MM.1S (cell line): Measurements from ENCODE around the gene TCP11.

Experiments
- DNase-seq: peaks from one replicate; pipeline ENCODE4 v3.0.0-alpha.2; 2015
- H2AFZ ChIP-seq: fragments of 300-600 bp; sonication (generic); 2 replicates; pipeline ENCODE4 v1.6.0; 2016; ENCODE audit warnings: antibody characterized with exemption, low read length
- H3F3A ChIP-seq: fragments of 300-600 bp; sonication (generic); 2 replicates; pipeline ENCODE4 v1.6.1; 2016; ENCODE audit warnings: mild to moderate bottlenecking, antibody characterized with exemption, low read length, moderate library complexity, mixed read lengths; ENCODE audit not compliant: insufficient read depth
- H3K27ac ChIP-seq: fragments of 300-600 bp; sonication (generic); 2 replicates; pipeline ENCODE4 v1.5.1; 2016; ENCODE audit warnings: mild to moderate bottlenecking, low read length
- H3K27me3 ChIP-seq: fragments of 300-600 bp; sonication (generic); replicated peaks from 2 replicates; pipeline ENCODE4 v1.6.0; 2016; ENCODE audit warnings: low read length; ENCODE audit not compliant: insufficient read depth
- H3K36me3 ChIP-seq: fragments of 300-600 bp; sonication (generic); replicated peaks from 2 replicates; pipeline ENCODE4 v1.6.1; 2016; ENCODE audit warnings: mild to moderate bottlenecking, low read length, mixed read lengths; ENCODE audit not compliant: insufficient read depth
- H3K4me1 ChIP-seq: fragments of 300-600 bp; sonication (generic); 2 replicates; pipeline ENCODE4 v1.6.1; 2016; ENCODE audit warnings: low read length, mixed read lengths
- H3K4me2 ChIP-seq: fragments of 300-600 bp; sonication (generic); 2 replicates; pipeline ENCODE4 v1.6.0; 2016; ENCODE audit warnings: low read depth, low read length
- H3K4me3 ChIP-seq: fragments of 300-600 bp; sonication (generic); 2 replicates; pipeline ENCODE4 v1.5.1; 2016; ENCODE audit warnings: low read length, mixed read lengths
- H3K79me2 ChIP-seq: fragments of 300-600 bp; sonication (generic); 2 replicates; pipeline ENCODE4 v1.6.1; 2016; ENCODE audit warnings: mixed run types, low read length, mixed read lengths
- H3K9ac ChIP-seq: fragments of 300-600 bp; sonication (generic); 2 replicates; pipeline ENCODE4 v1.6.1; 2016; ENCODE audit warnings: low read length, mixed read lengths
- H3K9me2 ChIP-seq: fragments of 300-600 bp; sonication (generic); replicated peaks from 2 replicates; pipeline ENCODE4 v1.6.1; 2016; ENCODE audit warnings: mild to moderate bottlenecking, low read length, mixed read lengths; ENCODE audit not compliant: insufficient read depth
- H3K9me3 ChIP-seq: fragments of 300-600 bp; sonication (generic); replicated peaks from 2 replicates; pipeline ENCODE4 v1.6.1; 2016; ENCODE audit warnings: mild to moderate bottlenecking, low read length, mixed read lengths; ENCODE audit not compliant: insufficient read depth
- H4K20me1 ChIP-seq: fragments of 300-600 bp; sonication (generic); 2 replicates; pipeline ENCODE4 v1.6.1; 2016; ENCODE audit warnings: mild to moderate bottlenecking, low read length, moderate library complexity, mixed read lengths; ENCODE audit not compliant: insufficient read depth
- CTCF ChIP-seq: fragments of 300-600 bp; sonication (generic); IDR thresholded peaks from 2 replicates; pipeline ENCODE4 v1.5.1; 2016; ENCODE audit warnings: antibody characterized with exemption, low read length, mixed read lengths
- EZH2 ChIP-seq: fragments of 300-600 bp; sonication (generic); optimal IDR thresholded peaks from 2 replicates; pipeline ENCODE3; 2017; ENCODE audit warnings: low read depth, mild to moderate bottlenecking, antibody characterized with exemption, low read length, mixed read lengths
- EZH2phosphoT487 ChIP-seq: fragments of 300-600 bp; sonication (generic); IDR thresholded peaks from 2 replicates; pipeline ENCODE4 v1.6.1; 2018; ENCODE audit warnings: antibody characterized with exemption, low read length

TCP11 gene

GRCh38 chr6:35148167-35148741, 7.1 kb upstream of the TCP11 start:
- Histone ChIP-seq H3K27ac (no peak overlapping the region), H2AFZ (no peak overlapping the region)
- DNase-seq: no peak

GRCh38 chr6:35147486-35147885, 6.3 kb upstream of the TCP11 start:
- H3K4me2 ChIP-seq: no peak overlapping the region
- no peaks in the 10 kb centered on the region for H4K20me1 ChIP-seq

More at GRCh38 chr6:35148167-35148741, 7.1 kb upstream of the TCP11 start:
- H3K4me1 ChIP-seq: no peaks in the 10 kb centered on the region
- H3F3A ChIP-seq: no peaks in the 10 kb centered on the region
- no peaks in the 10 kb centered on the region for H3K9me3 ChIP-seq
- no peaks in the 10 kb centered on the region for H3K79me2 ChIP-seq
- H3K4me2 ChIP-seq: no peak overlapping the region
- H3K9me2 ChIP-seq: no peaks in the 10 kb centered on the region
- H4K20me1 ChIP-seq: no peaks in the 10 kb centered on the region
- no peak overlapping the region for H3K9ac ChIP-seq
- H3K36me3 ChIP-seq: no peaks in the 10 kb centered on the region
- no peaks in the 10 kb centered on the region for H3K27me3 ChIP-seq
- TF ChIP-seq EZH2phosphoT487 (no peak), CTCF (no peak), EZH2 (no peak)
- no peak overlapping the region for H3K4me3 ChIP-seq

GRCh38 chr6:35147026-35147425, 5.9 kb upstream of the TCP11 start:
- H3K27ac ChIP-seq: no peak overlapping the region
- no peaks in the 10 kb centered on the region for H4K20me1 ChIP-seq
- H3K4me2 ChIP-seq: no peak overlapping the region
- H3K4me1 ChIP-seq: no peaks in the 10 kb centered on the region
- no peak overlapping the region for H2AFZ ChIP-seq
- no peaks in the 10 kb centered on the region for H3K36me3 ChIP-seq
- no peaks in the 10 kb centered on the region for H3F3A ChIP-seq
- no peak overlapping the region for H3K4me3 ChIP-seq
- H3K9me3 ChIP-seq: no peaks in the 10 kb centered on the region
- no peak for TF ChIP-seq EZH2phosphoT487
- TF ChIP-seq EZH2: no peak
- TF ChIP-seq CTCF: no peak
- DNase-seq: no peak
- H3K9me2 ChIP-seq: no peaks in the 10 kb centered on the region
- no peaks in the 10 kb centered on the region for H3K79me2 ChIP-seq
- H3K9ac ChIP-seq: no peak overlapping the region
- H3K27me3 ChIP-seq: no peaks in the 10 kb centered on the region

More at GRCh38 chr6:35147486-35147885, 6.3 kb upstream of the TCP11 start:
- TF ChIP-seq EZH2phosphoT487: no peak
- H3K9me3 ChIP-seq: no peaks in the 10 kb centered on the region
- H3K9ac ChIP-seq: no peak overlapping the region
- DNase-seq: no peak
- no peak overlapping the region for H3K27ac ChIP-seq
- H3K36me3 ChIP-seq: no peaks in the 10 kb centered on the region
- no peaks in the 10 kb centered on the region for H3K9me2 ChIP-seq
- H3K4me1 ChIP-seq: no peaks in the 10 kb centered on the region
- no peaks in the 10 kb centered on the region for H3F3A ChIP-seq
- H3K79me2 ChIP-seq: no peaks in the 10 kb centered on the region
- H3K27me3 ChIP-seq: no peaks in the 10 kb centered on the region
- no peak overlapping the region for H3K4me3 ChIP-seq
- H2AFZ ChIP-seq: no peak overlapping the region

GRCh38 chr6:35146453-35146852, 5.3 kb upstream of the TCP11 start:
- no peaks in the 10 kb centered on the region for H3K4me1 ChIP-seq
- no peaks in the 10 kb centered on the region for H3F3A ChIP-seq
- no peaks in the 10 kb centered on the region for H3K36me3 ChIP-seq
- DNase-seq: peak; percentile 59
- H3K9me2 ChIP-seq: no peaks in the 10 kb centered on the region
- no peaks in the 10 kb centered on the region for H3K27me3 ChIP-seq
- H3K4me2 ChIP-seq: no peak overlapping the region
- H2AFZ ChIP-seq: no peak overlapping the region
- no peaks in the 10 kb centered on the region for H4K20me1 ChIP-seq
- H3K9ac ChIP-seq: no peak overlapping the region
- TF ChIP-seq EZH2 (no peak), EZH2phosphoT487 (no peak), CTCF (peak; percentile 64)
- no peaks in the 10 kb centered on the region for H3K79me2 ChIP-seq
- no peak overlapping the region for H3K27ac ChIP-seq
- no peaks in the 10 kb centered on the region for H3K9me3 ChIP-seq
- no peak overlapping the region for H3K4me3 ChIP-seq
